Astrocyte (in vitro differentiated cells and primary cell): ENCODE data around the gene FOSL2.

Experiments
- EZH2 ChIP-seq: IDR thresholded peaks from 2 replicates; pipeline ENCODE4 v1.6.1; 2012; ENCODE audit warnings: mild to moderate bottlenecking, low read length, inconsistent platforms; ENCODE audit not compliant: insufficient read depth
- TF ChIP-seq, protein P1 (sequence below): IDR thresholded peaks from 2 replicates; pipeline ENCODE4 v1.5.1; 2011; ENCODE audit warnings: low read depth, mild to moderate bottlenecking, inconsistent platforms, low read length, moderate library complexity; ENCODE audit not compliant: insufficient read depth

DNA sequence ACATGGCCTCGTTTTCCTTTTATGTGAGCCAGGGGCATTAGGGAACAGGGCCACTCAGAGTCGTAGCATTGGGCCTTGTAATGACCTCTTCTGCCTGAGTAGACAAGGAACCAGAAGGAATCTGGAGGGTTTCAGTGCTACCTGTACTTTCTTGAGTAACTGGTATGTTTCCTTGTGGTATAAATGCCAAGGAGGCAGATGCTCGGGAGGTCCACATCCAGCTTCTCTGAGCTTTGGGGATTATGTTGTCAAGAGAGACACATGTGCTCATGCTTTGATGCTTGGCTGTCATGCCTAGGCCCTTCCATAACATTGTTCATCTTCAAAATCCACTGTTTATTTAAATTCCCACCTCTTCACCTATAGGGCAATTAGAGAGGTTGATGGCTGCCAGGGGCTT, 26.3 kb downstream of the FOSL2 start:
- TF ChIP-seq, protein P1, sequence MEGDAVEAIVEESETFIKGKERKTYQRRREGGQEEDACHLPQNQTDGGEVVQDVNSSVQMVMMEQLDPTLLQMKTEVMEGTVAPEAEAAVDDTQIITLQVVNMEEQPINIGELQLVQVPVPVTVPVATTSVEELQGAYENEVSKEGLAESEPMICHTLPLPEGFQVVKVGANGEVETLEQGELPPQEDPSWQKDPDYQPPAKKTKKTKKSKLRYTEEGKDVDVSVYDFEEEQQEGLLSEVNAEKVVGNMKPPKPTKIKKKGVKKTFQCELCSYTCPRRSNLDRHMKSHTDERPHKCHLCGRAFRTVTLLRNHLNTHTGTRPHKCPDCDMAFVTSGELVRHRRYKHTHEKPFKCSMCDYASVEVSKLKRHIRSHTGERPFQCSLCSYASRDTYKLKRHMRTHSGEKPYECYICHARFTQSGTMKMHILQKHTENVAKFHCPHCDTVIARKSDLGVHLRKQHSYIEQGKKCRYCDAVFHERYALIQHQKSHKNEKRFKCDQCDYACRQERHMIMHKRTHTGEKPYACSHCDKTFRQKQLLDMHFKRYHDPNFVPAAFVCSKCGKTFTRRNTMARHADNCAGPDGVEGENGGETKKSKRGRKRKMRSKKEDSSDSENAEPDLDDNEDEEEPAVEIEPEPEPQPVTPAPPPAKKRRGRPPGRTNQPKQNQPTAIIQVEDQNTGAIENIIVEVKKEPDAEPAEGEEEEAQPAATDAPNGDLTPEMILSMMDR: no peak
- no peak for TF ChIP-seq EZH2
